GM19397 (cell line): ENCODE data around the gene POLRMT.
A peak's percentile ranks its signal among the peaks of the same experiment; 100 is the strongest.

Experiments used
- ATAC-seq: cut with Tn5 transposase; IDR thresholded peaks from one replicate; pipeline ENCODE4 v1.9.1; 2021; ENCODE audit warnings: mild to moderate bottlenecking, moderate library complexity; ENCODE audit not compliant: unreplicated experiment

The POLRMT gene

DNA sequence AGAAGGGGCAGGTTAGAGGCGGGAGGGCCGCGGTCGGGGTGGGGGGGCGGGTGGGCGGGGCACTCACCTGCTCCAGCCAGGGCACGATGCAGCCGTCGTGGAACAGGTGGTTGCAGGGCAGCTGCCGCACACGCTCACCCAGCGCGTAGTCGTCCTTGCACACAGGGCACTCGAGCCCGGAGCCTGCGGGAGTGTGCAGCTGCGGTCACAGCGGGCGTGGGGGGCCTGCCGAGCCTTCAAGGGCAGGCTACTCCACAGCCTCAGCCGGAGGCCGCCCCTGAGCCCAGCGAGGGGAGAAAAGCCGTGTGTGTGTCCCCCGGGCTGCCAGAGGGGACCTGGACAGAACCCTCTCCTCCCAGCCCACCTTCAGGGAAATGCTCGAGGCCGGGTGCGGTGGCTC lies 15.0 kb upstream of the POLRMT start:
- no peak for ATAC-seq

DNA sequence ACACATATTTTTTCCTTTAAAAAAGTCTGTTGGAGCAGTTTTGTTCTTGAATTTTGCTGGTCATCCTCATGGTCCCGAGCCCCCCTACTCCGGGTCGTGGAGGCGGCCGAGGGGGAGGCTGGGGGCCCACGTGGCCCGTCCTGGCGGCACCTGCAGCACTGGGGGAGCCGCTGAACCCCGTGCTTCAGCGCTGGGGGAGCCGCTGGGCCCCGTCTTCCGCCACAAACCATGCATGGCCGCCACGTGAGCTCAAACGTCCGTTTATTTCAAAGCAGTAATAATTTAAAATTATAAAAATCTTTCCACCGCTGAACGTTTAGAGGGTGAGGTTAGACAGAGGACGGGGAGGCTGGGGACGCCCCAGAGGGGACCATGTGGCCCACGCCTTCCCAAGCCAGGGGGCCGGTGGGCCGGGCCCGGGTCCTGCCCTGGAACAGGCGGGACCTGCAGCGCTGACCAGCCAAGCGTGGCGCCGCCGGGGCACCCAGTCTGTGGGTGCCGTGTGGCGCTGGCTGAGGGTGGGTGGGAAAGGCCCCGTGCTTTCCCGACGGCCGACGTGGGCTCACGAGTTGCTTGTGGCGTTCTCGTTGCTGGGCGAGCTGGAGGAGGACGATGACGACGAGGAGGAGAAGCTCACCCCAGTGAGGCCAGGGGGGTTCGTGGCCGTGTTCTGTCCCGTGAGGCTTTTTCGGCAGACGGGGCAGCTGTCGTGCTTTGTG lies 14.4 kb upstream of the POLRMT start:
- no peak for ATAC-seq

DNA sequence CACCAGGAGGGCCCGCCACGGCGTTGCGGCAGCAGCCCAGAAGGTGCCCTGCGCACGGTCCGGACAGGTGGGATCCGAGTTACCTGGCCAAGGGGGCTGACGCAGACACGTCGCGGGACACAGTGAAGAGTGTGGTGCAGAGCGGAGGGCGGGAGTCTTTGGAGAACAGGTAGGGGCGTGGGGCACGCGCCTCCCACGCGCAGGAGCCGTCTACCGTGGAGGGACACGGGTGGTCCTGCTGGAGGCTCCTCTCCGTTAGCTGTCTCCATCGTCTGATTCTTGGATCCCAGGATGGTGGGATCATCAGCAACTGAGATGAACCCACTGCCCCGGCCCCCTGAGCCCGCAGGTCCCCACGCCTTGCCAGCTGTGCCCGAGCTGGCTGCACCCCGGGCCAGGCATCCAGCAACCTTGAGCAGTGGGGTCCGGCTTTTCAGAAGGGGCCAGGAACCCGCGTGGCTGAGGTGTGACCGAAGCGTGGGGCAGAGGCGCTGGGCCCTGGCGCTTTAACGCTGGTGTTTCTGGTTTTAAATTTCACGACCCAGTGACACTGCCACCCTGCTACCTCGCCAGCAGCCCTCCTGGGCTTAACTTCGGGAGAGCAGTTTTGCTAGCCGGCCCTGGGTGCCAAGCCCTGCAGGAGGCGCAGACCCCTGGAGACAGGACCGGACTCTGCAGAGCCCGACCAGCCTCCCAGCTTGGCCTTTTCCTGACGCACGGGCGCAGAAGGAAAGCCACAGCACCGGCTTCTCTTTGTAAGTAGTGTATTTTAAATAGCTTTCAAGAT lies 13.6 kb upstream of the POLRMT start:
- ATAC-seq, result no peak

DNA sequence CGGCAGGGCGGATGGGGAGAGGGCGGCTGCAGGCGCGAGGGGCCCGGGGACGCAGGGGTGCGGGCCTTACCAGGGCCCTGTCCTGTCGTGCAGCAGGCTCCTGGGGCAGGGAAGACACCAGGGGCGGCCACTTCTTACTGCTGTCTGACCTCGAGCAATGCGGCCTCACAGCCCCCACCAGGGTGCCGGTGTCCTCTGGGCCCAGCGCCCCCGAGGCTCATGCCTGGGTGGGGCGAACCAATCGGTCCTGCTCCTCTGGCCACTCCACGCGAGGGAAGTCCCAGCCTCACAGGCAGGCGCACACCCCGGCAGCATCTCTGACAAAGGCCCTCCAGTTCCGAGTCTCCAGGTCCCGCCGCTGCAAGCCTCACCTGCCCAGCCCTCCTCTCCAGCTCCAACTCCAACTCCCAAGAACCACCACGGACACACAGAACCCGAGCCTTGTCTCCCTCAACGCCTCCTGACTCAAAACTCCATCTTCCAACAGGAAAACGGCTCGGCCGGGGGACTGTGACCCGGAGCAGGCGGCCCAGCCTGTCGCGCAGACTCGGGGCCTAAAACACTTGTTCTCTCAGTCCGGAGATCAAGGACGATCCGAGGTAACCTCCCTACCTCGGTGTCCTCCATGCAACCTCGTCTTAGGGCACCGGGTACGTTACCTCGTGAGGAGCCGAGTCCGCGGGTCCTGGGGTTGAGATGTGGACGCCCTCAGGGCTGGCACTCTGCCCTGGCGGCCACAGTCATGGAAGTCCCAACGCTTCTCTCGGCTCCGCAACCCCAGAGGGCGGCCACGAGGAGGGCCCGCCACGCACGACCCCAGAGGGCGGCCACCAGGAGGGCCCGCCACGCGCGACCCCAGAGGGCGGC lies 12.8 kb upstream of the POLRMT start:
- no peak for ATAC-seq

DNA sequence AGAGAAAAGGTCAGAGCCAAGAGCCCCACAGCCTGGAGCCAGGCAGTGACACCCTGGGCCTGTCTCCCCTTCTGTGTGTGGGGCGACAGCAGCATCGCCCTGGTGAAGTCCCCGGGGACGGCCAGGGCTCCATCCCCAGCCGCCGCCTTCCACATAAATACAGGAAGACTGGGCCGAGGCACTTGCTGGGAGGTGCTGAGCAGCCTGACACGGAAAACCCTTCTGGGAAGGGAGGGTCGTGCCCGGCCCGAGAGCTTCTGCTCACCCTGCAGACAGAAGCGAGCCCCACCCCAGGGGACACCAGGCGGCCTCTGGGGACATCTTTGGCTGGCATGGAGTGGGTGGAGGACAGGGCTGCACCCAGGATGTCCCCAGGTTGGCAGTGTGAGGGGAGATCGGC lies 11.5 kb upstream of the POLRMT start:
- ATAC-seq, result no peak

DNA sequence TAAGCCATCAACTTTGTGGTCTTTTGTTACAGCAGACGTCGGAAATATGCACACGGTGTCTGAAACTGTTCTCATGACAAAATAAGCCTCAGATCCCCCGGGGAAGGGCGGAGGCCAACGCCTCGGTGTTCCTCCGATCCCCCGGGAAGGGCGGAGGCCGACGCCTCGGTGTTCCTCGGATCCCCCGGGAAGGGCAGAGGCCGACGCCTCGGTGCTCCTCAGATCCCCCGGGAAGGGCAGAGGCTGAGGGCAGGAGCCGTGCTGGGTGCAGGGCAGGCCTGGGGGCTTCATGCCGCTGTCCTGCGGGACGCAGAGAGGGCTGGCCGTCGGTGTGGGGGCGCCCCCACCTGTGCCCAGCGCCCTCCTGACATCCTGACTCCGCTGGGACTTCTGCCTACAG lies 11.0 kb upstream of the POLRMT start:
- no peak for ATAC-seq

DNA sequence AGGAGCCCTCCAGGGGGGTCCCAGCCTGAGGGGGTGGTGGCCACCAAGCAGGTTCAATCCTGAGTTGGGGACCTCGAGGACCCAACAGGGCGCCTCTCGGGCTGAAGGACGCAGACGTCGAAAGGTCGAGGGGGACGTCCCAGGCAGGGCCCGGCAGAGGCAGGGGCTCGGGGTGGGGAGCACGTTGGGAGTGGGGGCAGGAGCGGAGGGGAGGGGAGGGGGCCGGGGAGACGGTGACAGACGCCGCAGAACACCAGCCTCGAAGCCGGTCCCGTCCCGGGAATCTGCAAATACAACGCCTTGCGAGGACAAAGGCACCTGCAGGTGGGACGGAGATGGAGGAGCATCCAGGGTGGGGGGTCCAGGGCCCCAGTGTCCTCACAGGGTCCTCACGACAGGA lies 10.4 kb upstream of the POLRMT start:
- no peak for ATAC-seq

DNA sequence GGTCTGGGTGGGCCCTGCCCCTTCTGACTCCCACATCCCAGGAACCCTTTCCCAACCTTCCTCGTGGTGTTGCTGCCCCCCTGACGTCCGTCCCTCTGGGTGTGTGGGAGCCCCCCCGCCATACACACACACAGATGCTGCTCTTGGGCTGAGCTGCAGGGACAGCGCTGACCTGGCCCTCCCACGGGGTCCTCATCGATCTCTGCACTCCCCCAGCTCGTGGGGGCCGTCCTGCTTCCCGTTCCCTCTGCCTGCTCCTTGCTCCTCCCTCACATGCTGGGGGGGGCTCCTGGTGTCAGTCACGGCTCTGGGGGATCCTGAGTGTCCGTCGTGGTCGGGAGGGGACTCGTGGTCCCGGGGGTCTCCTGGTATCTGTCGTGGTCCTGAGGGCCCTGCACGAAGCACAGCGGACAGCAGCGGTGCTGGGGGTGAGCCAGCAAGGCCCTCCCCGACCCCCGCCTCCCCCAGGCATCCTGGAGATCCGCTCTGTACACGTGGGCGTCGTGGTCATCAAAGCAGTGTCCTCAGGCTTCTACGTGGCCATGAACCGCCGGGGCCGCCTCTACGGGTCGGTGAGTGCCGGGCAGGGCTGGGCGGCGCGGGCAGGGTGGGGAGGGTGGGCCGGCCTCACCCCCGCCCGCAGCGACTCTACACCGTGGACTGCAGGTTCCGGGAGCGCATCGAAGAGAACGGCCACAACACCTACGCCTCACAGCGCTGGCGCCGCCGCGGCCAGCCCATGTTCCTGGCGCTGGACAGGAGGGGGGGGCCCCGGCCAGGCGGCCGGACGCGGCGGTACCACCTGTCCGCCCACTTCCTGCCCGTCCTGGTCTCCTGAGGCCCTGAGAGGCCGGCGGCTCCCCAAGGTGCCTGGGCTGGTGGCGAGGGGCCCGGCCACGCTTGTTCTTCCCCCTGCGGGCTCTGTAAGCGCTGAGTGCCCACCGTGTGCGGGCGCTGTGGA lies 9.7 kb upstream of the POLRMT start:
- ATAC-seq, result no peak

DNA sequence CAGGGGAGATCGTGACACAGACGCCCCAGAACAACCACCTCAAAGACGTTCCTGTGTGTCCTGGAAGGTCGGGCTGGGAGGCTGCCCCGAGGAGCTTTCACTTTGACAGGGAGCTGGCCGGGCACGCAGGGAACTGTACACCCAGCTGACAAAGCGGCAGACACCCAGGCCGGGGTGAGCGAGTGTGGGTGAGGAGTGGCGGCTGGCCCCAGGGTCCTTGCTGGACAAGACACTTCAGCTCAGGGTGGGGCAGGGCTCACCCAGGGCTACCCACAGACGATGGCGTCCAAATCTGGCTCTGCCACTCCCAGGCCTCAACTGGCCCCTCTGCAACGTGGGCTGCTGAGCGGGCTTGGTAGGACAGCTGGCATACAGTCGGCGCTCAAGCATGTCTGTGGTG lies 8.4 kb upstream of the POLRMT start:
- no peak for ATAC-seq

DNA sequence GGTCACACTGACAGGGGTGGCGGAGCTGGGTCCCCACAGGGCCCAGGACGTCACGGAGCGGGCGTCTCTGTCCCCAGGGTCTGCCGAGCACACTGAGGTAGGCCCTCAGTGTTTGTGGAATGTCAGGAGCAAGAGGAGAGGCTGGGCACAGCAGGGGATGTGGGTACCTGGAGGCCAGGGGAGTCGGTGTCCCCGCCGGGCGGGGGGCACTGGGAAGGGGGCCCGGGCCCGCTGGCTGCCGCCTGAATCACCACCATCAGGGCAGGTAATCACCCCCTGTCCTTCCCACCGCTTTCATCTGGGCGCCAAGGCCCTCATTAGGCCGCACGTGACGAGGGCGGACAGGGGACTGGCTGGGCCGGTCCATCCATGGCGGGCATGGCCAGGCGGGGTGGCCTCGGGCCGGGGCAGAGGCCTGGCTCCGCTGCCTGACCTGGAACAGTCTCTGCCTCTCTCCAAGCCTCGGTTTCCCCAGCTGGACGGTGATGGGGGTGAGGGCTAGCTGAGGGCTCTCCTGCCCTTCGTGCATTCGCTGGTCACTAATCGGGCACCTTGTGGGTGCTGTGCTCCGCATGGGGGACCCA lies 7.4 kb upstream of the POLRMT start:
- ATAC-seq, result no peak

DNA sequence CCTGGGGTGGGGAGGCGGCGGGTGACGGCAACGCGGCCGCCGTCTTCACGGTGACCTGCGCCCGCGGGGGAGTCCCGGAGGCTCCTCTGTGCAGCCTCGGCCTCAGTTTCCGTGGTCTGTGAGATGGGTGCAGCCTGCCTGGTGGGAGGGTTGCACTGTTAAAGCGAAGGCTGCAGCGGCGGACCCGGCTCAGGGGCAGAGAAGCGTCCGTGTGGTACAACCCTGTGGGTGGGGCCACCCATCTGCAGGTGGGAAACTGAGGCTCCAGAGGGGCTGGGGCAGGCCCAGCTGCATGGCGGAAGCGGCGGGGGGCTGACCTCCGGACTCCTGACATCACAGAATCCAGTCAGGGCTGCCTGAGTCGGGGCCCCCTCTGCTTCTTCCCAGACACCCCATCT lies 6.8 kb upstream of the POLRMT start:
- no peak for ATAC-seq

DNA sequence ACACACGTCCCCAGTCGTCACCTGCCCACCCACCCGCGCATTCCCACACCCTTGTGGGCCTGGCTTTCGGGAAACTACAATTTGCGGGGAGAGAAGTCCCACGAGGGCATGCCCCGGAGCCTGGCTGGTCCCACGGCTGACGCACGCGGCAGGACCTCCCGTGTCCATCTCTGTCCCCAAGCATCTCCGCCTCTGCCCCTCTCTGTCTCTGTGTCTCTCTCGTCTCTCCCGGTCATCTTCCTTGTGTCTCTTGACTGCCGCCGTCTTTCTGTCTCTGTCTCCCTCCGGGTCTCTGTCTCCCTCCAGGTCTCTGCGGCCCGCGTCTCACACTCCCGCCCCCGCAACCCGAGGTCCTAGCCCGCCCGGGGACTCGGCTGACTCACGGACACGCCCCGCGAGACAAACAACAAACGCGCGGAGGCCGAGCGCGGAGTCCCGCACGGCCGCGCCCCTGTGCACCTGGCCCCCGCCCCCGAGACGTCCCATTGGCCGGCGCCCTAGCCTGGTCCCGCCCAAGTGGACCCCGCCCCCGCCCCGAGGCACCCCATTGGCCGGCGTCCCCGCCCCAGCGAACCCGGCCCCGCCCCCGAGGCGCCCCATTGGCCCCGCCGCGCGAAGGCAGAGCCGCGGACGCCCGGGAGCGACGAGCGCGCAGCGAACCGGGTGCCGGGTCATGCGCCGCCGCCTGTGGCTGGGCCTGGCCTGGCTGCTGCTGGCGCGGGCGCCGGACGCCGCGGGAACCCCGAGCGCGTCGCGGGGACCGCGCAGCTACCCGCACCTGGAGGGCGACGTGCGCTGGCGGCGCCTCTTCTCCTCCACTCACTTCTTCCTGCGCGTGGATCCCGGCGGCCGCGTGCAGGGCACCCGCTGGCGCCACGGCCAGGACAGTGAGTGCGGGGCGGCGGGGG lies 6.2 kb upstream of the POLRMT start, which contains the start of gene FGF22:
Gene FGF22 (plus strand): TSS at position 627 of the 908 bp plus-strand sequence. CDS start 47 bp downstream, at position 674.
- peak; percentile 54 for ATAC-seq

DNA sequence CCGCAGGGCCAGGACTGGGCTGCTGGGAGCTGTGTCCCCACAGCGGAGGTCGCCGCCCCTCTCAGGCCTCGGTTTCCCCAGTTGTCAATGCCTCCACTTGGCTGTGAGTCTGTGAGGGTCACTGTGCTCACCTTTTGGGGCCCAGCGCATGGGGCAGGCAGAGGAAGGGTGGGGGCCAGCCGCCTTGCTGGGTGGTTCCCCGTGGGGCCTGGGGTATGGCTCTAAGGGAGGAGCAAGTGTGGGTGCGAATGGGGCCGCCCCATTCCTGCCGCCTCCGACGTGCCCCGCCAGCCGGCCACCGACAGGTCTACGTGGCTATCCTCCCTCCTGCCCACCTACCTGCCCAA lies 5.5 kb upstream of the POLRMT start:
- ATAC-seq, result no peak

DNA sequence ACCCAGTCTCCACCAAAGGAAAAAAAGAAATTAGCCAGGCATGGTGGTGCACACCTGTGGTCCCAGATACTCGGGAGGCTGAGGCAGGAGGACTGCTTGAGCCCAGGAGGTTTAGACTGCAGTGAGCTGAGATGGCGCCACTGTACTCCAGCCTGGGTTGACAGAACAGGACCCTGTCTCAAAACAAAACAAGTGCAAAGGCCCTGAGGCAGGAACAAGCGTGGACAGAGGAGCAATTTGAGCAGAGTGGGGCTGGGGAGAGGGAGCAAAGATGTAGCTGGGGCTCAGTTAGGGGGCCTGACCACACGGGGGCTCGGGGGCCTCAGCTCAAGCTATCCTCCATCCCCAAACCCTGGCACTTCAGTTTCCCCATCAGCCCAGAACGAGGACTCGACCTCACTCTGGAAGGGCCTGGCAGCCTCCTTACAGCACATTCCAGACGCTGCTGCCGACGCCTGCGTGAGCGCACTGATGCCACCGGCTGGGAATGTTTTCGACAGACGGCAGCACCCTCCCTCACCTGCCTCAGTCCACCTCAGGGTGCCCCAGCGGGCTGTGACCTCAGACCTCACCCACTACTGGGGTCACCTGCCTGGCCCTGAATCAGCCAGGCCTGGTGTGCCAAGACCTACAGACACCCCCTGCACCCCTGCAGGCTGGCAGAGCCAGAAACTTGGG lies 1.8 kb upstream of the POLRMT start:
- ATAC-seq, result no peak

DNA sequence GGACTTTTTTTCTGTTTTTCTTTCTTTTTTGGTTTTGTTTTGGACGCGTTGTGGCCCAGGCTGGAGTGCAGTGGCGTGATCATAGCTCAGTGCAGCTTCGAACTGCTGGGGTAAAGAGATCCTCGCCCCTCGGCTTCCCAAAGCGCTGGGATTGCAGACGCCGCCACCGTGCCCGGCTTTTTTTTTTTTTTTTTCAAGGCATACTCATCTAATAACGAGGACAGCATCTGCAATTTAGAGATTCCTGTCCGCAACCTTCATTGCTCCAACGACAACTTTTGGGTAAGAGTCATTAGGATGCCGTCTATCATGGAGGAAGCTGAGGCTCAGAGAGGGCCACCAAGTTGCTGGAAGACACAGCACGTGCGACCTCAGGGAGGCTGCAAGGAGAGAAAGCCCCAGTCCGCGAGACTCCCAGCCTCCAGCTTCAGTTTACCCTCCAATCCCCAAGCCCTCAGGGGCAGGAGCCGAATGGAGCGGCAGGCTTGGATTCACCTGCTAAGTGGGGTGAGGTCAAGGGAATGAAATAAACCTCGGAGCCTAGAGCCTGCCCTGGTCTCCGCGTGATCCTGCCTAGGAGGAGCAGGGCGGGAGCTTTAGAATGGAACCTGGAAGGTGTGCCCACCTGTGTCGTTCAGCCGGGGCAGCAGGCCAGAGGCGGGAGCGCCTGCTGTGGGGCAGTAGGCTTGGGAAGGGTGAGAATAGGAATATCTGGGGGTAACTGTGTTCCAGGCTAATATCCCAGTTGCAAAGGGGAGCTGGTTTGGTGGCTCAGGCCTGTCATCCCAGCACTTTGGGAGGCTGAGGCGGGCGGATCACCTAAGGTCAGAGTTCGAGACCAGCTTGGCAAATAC lies 676 bp upstream of the POLRMT start:
- ATAC-seq, result no peak

DNA sequence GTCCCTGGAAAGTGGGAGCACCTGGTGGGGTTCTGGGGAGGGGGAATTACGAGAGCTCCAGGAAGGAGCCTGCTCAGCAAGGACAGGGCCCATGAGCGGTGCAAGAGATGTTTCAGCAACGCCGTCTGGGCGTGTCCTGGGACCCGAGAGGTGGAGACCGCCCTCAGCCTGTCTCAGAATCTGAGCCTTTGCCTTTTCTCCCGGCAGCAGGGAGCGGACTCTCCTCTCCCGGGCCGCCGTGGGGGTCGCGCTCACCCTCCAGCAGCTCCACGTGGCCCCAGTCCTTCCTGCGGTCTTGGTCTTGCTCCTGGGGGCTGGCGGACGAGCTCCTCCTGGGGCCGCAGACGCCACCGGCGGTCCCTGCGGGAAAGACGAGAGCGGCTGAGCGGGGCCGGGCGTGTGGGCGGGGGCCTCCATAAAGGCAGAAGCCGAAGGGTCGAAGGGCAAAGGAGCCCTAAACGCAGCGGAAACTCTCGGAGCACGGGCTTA lies 714 bp downstream of the POLRMT start:
- ATAC-seq, result peak; percentile 17

DNA sequence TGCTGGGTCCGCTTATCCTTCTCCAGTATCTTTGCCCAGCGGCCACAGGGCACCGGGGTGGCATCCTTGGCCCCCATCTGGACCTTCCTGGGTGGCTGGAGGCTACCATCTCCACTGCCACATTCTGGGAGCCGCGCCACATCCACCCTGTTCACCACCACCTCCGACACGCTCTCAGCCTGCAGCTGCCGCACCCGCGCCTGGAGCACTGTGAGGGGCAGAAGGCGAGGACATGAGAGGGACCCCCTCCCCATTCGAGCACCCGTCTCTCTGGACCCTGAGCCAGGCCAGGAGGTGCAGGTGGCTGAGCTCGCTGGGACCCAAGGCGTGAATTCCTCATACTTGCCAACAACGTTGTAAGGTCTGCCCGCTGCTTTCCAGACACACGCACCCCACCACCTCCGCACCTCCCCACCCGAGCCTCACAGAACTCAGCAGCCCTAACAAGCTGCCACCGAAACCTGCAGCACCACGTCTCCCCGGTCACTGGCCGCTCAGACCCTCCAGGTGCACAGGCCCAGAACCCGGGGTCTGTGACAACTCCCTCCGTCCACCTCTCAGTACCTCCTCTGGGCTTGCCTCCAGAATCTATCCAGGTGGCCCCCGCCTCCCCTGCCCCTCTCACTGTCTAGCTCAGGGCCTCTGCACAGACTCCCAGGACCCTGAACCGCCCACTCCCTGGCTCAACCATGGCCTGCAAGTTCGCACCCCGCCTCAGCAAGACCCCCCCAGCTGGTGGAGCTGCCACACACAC lies 3.2 kb downstream of the POLRMT start:
- no peak for ATAC-seq
